Measurements from ENCODE around the gene POLN. TPM values are rescaled to one million over a fixed set of nuclear protein-coding genes. Genes with fewer than 3 reads are reported as not detected.

POLN gene
- polyA plus RNA-seq, 3 donors = 0.08 to 0.33 (median 0.28) TPM

GRCh38 chr4:2138846-2139500 lies 102.9 kb downstream of the POLN start:
- 79% methylated on average over 10 of the region's 11 CpGs for WGBS (ENCODE audit: insufficient coverage)
- Histone ChIP-seq H3K79me2 (ENCODE audit: insufficient read depth, low read length) (no peaks in the 10 kb centered on the region), H3K36me3 (replicated peaks in 1 of 2; ENCODE audit: control insufficient read depth in 1 of 2, insufficient read depth in 2 of 2, low read length in 2 of 2) (no peaks in the 10 kb centered on the region), H3K4me1 (ENCODE audit: control insufficient read depth in 1 of 2, insufficient read depth in 2 of 2, low read length in 2 of 2) (peaks cover 0 to 6% of the 10 kb centered on the region in 2 donors), H3K4me2 (replicated peaks; ENCODE audit: extremely low read depth, low read length, poor library complexity, severe bottlenecking) (no peak overlapping the region), H3K9me3 (replicated peaks in 1 of 2; ENCODE audit: control insufficient read depth in 1 of 2, insufficient read depth in 1 of 2, low read length in 2 of 2) (no peaks in the 10 kb centered on the region), H3K9ac (ENCODE audit: insufficient read depth, low read length, poor library complexity, severe bottlenecking) (no peak overlapping the region), H2AFZ (ENCODE audit: insufficient read depth, low read depth, low read length, poor library complexity, severe bottlenecking) (no peak overlapping the region), H3K4me3 (replicated peaks in 1 of 3; ENCODE audit: low read depth in 2 of 3, low read length in 3 of 3) (no peak overlapping the region), H3K27ac (ENCODE audit: low read depth in 1 of 2, low read length in 2 of 2) (no peak overlapping the region), H3K27me3 (ENCODE audit: control insufficient read depth in 2 of 2, insufficient read depth in 2 of 2, low read length in 2 of 2) (peaks cover 0 to 7% of the 10 kb centered on the region in 2 donors), H4K20me1 (ENCODE audit: insufficient read depth, low read length) (no peaks in the 10 kb centered on the region)
- peaks cover 13 to 45% (median 16%) of the 10 kb centered on the region in 3 donors for H3K27me3 Mint-ChIP-seq (ENCODE audit: low read depth in 3 of 3)
- DNase-seq = no peak
- H3K9me3 Mint-ChIP-seq = peaks cover 0 to 2% (median 0%) of the 10 kb centered on the region in 7 donors
- H3K4me1 Mint-ChIP-seq = peaks cover 11% of the 10 kb centered on the region
- no peaks in the 10 kb centered on the region for H3K36me3 Mint-ChIP-seq
- TF ChIP-seq, protein P1, sequence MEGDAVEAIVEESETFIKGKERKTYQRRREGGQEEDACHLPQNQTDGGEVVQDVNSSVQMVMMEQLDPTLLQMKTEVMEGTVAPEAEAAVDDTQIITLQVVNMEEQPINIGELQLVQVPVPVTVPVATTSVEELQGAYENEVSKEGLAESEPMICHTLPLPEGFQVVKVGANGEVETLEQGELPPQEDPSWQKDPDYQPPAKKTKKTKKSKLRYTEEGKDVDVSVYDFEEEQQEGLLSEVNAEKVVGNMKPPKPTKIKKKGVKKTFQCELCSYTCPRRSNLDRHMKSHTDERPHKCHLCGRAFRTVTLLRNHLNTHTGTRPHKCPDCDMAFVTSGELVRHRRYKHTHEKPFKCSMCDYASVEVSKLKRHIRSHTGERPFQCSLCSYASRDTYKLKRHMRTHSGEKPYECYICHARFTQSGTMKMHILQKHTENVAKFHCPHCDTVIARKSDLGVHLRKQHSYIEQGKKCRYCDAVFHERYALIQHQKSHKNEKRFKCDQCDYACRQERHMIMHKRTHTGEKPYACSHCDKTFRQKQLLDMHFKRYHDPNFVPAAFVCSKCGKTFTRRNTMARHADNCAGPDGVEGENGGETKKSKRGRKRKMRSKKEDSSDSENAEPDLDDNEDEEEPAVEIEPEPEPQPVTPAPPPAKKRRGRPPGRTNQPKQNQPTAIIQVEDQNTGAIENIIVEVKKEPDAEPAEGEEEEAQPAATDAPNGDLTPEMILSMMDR (IDR thresholded peaks at IDR 0.05) = no peak
- no peak overlapping the region for H3K27ac Mint-ChIP-seq
- intact Hi-C loops (cut with micrococcal nuclease) = no loop called here
- H3K4me3 Mint-ChIP-seq = no peak overlapping the region

- TF ChIP-seq, protein P1 (IDR thresholded peaks at IDR 0.05) = no peak
- Histone ChIP-seq H3K4me2 (replicated peaks; ENCODE audit: extremely low read depth, low read length, poor library complexity, severe bottlenecking) (no peak overlapping the region), H3K4me1 (ENCODE audit: control insufficient read depth in 1 of 2, insufficient read depth in 2 of 2, low read length in 2 of 2) (peaks cover 0 to 6% of the 10 kb centered on the region in 2 donors), H3K9ac (ENCODE audit: insufficient read depth, low read length, poor library complexity, severe bottlenecking) (no peak overlapping the region), H3K36me3 (replicated peaks in 1 of 2; ENCODE audit: control insufficient read depth in 1 of 2, insufficient read depth in 2 of 2, low read length in 2 of 2) (no peaks in the 10 kb centered on the region), H4K20me1 (ENCODE audit: insufficient read depth, low read length) (no peaks in the 10 kb centered on the region), H3K9me3 (replicated peaks in 1 of 2; ENCODE audit: control insufficient read depth in 1 of 2, insufficient read depth in 1 of 2, low read length in 2 of 2) (peaks cover 8 to 17% of the 10 kb centered on the region in 2 donors), H3K79me2 (ENCODE audit: insufficient read depth, low read length) (no peaks in the 10 kb centered on the region), H2AFZ (ENCODE audit: insufficient read depth, low read depth, low read length, poor library complexity, severe bottlenecking) (no peak overlapping the region), H3K27me3 (ENCODE audit: control insufficient read depth in 2 of 2, insufficient read depth in 2 of 2, low read length in 2 of 2) (peaks cover 0 to 11% of the 10 kb centered on the region in 2 donors), H3K27ac (ENCODE audit: low read depth in 1 of 2, low read length in 2 of 2) (no peak overlapping the region), H3K4me3 (replicated peaks in 1 of 3; ENCODE audit: low read depth in 2 of 3, low read length in 3 of 3) (no peak overlapping the region)
- DNase-seq = no peak
- Mint-ChIP-seq H3K9me3 (peaks cover 9 to 16% (median 14%) of the 10 kb centered on the region in 7 donors), H3K4me1 (peaks cover 11% of the 10 kb centered on the region), H3K4me3 (peak overlapping the region in 1 of 2 donors; percentile 13), H3K36me3 (no peaks in the 10 kb centered on the region), H3K27ac (no peak overlapping the region), H3K27me3 (ENCODE audit: low read depth in 3 of 3) (peaks cover 13 to 42% (median 18%) of the 10 kb centered on the region in 3 donors)
- intact Hi-C loops (cut with micrococcal nuclease) = no loop called here
- WGBS (ENCODE audit: insufficient coverage) = 96% methylated on average over 5 of the region's 7 CpGs
Measured at GRCh38 chr4:2136726-2137125, 105.2 kb downstream of the POLN start.

Data from CD14-positive monocyte (primary cell).